ENCODE results near the gene ISG15. TPM values are rescaled to one million over a fixed set of nuclear protein-coding genes. Genes with fewer than 3 reads are reported as not detected.
"Not testable (repeated sequence)": the region's sequence is repeated elsewhere in the genome, so short reads cannot be mapped to it uniquely, and the experiment has no call there.

The ISG15 gene
- total RNA-seq, 1 experiment from 2014 or later, result 140 TPM

GRCh38 chr1:984476-984814 lies 28.9 kb upstream of the ISG15 start:
- Histone ChIP-seq H3K4me1 (ENCODE audit: control insufficient read depth in 1 of 2, insufficient read depth in 2 of 2, low read length in 2 of 2) (0 out of 4 replicates have a peak, but pooled peaks cover 0 to 2% of the 10 kb centered on the region in 2 experiments), H3K9ac (ENCODE audit: low read length) (no peak overlapping the region), H3K79me2 (ENCODE audit: insufficient read depth, low read length) (no peaks in the 10 kb centered on the region), H3K27ac (ENCODE audit: low read depth, low read length) (no peak overlapping the region), H3K4me2 (ENCODE audit: low read length) (peak overlapping the region; percentile 50), H3K27me3 (ENCODE audit: insufficient read depth, low read length) (no peaks in the 10 kb centered on the region), H3K9me3 (ENCODE audit: control insufficient read depth in 1 of 2, insufficient read depth in 1 of 2, low read depth in 1 of 2, low read length in 2 of 2) (no peaks in the 10 kb centered on the region), H3K9me2 (ENCODE audit: insufficient read depth) (no peaks in the 10 kb centered on the region), H4K20me1 (ENCODE audit: insufficient read depth) (no peaks in the 10 kb centered on the region), H2AFZ (ENCODE audit: low read depth, low read length, poor library complexity, severe bottlenecking) (no peak overlapping the region), H3K4me3 (replicated peaks in 1 of 2; ENCODE audit: low read depth in 1 of 2, low read length in 2 of 2) (no peak overlapping the region), H3K36me3 (ENCODE audit: control insufficient read depth in 1 of 2, insufficient read depth in 2 of 2, low read length in 2 of 2) (no peaks in the 10 kb centered on the region)
- DNase-seq (ENCODE audit: low read depth, low spot score), result no peak
- TF ChIP-seq SRF (IDR thresholded peaks at IDR 0.05; ENCODE audit: low read depth) (no peak), CEBPB (IDR thresholded peaks at IDR 0.05; ENCODE audit: low read depth) (no peak), EGR1 (IDR thresholded peaks at IDR 0.05; ENCODE audit: low read depth) (no peak), FOSL1 (IDR thresholded peaks at IDR 0.05; ENCODE audit: low read depth) (no peak), POLR2AphosphoS5 (IDR thresholded peaks at IDR 0.05; ENCODE audit: low read depth, low read length) (no peak), TCF7L2 (IDR thresholded peaks at IDR 0.05; ENCODE audit: borderline replicate concordance, extremely low read depth, insufficient read depth, insufficient read length) (no peak), POLR2A (IDR thresholded peaks at IDR 0.05; ENCODE audit: borderline replicate concordance, extremely low read depth, insufficient read depth, insufficient read length) (no peak), SIN3A (IDR thresholded peaks at IDR 0.05; ENCODE audit: low read depth) (no peak)
- no peak; the same call in 1 of the 2 replicates for ATAC-seq
- no TSS peak for BruUV-seq (replicated peaks)
- ChIA-PET POLR2A (interaction anchor here (1.0 to 1.6 kb wide), 3 partner anchors 14 to 80 kb away, joined by 3 to 5 read pairs (median 3); no protein-coding TSS in a partner anchor), RAD21 (ENCODE audit: low non-redundant PET in 1 of 2, low total read pairs in 2 of 2, uncharacterized antibody in 2 of 2, unreplicated experiment in 2 of 2) (interaction anchor here (0.7 to 1.1 kb wide), 3 partner anchors 15 to 80 kb away, joined by 3 to 5 read pairs (median 4); no protein-coding TSS in a partner anchor), CTCF (interaction anchor here (0.6 to 2.8 kb wide), 14 partner anchors 9 to 308 kb away, joined by 3 to 18 read pairs (median 4); partner anchors contain the start of genes AGRN, B3GALT6, ISG15 and PLEKHN1)
- intact Hi-C loops (cut with micrococcal nuclease), result loop anchor here (2.0 to 5.0 kb wide), 3 partner anchors 16 to 306 kb away; partner anchors contain the start of gene HES4

GRCh38 chr1:985126-985525 lies 28.2 kb upstream of the ISG15 start:
- no peaks in the 10 kb centered on the region for H3K9me2 ChIP-seq (ENCODE audit: insufficient read depth)
- no peak for ATAC-seq
- RAD21 ChIA-PET (ENCODE audit: low non-redundant PET in 1 of 2, low total read pairs in 2 of 2, uncharacterized antibody in 2 of 2, unreplicated experiment in 2 of 2), result no interaction called here
- H3K4me3 ChIP-seq (replicated peaks in 1 of 2; ENCODE audit: low read depth in 1 of 2, low read length in 2 of 2), result no peak overlapping the region
- H3K79me2 ChIP-seq (ENCODE audit: insufficient read depth, low read length), result no peaks in the 10 kb centered on the region
- no peaks in the 10 kb centered on the region for H3K9me3 ChIP-seq (ENCODE audit: control insufficient read depth in 1 of 2, insufficient read depth in 1 of 2, low read depth in 1 of 2, low read length in 2 of 2)
- POLR2A ChIA-PET, result interaction anchor here (1.0 kb wide), 1 partner anchor 13 kb away, joined by 3 read pairs; no protein-coding TSS in a partner anchor
- H3K9ac ChIP-seq (ENCODE audit: low read length), result no peak overlapping the region
- intact Hi-C loops (cut with micrococcal nuclease), result loop anchor here (2.0 kb wide), 2 partner anchors 16 to 306 kb away; partner anchors contain the start of gene HES4
- H3K27me3 ChIP-seq (ENCODE audit: insufficient read depth, low read length), result no peaks in the 10 kb centered on the region
- 0 out of 4 replicates have a peak, but pooled peaks cover 0 to 2% of the 10 kb centered on the region in 2 experiments for H3K4me1 ChIP-seq (ENCODE audit: control insufficient read depth in 1 of 2, insufficient read depth in 2 of 2, low read length in 2 of 2)
- no peak overlapping the region for H2AFZ ChIP-seq (ENCODE audit: low read depth, low read length, poor library complexity, severe bottlenecking)
- CTCF ChIA-PET, result interaction anchor here (0.7 to 2.8 kb wide), 6 partner anchors 8 to 307 kb away, joined by 3 to 18 read pairs (median 4); no protein-coding TSS in a partner anchor
- H3K36me3 ChIP-seq (ENCODE audit: control insufficient read depth in 1 of 2, insufficient read depth in 2 of 2, low read length in 2 of 2), result no peaks in the 10 kb centered on the region
- no peak overlapping the region for H3K4me2 ChIP-seq (ENCODE audit: low read length)
- TF ChIP-seq ELF1 (IDR thresholded peaks at IDR 0.05; ENCODE audit: borderline replicate concordance, low read depth), result no peak
- no peaks in the 10 kb centered on the region for H4K20me1 ChIP-seq (ENCODE audit: insufficient read depth)
- no TSS peak for BruUV-seq (replicated peaks)
- no peak overlapping the region for H3K27ac ChIP-seq (ENCODE audit: low read depth, low read length)
- no peak for DNase-seq (ENCODE audit: low read depth, low spot score)

- H3K9ac ChIP-seq (ENCODE audit: low read length); H3K4me3 ChIP-seq (replicated peaks in 1 of 2; ENCODE audit: low read depth in 1 of 2, low read length in 2 of 2); H3K79me2 ChIP-seq (ENCODE audit: insufficient read depth, low read length); H4K20me1 ChIP-seq (ENCODE audit: insufficient read depth); H3K36me3 ChIP-seq (ENCODE audit: control insufficient read depth in 1 of 2, insufficient read depth in 2 of 2, low read length in 2 of 2); CTCF ChIA-PET; H3K9me3 ChIP-seq (ENCODE audit: control insufficient read depth in 1 of 2, insufficient read depth in 1 of 2, low read depth in 1 of 2, low read length in 2 of 2); H3K4me1 ChIP-seq (ENCODE audit: control insufficient read depth in 1 of 2, insufficient read depth in 2 of 2, low read length in 2 of 2); H3K9me2 ChIP-seq (ENCODE audit: insufficient read depth); BruUV-seq (replicated peaks); POLR2A ChIA-PET; DNase-seq (ENCODE audit: low read depth, low spot score); ATAC-seq; H3K27me3 ChIP-seq (ENCODE audit: insufficient read depth, low read length); intact Hi-C loops (cut with micrococcal nuclease); H2AFZ ChIP-seq (ENCODE audit: low read depth, low read length, poor library complexity, severe bottlenecking); H3K27ac ChIP-seq (ENCODE audit: low read depth, low read length); RAD21 ChIA-PET (ENCODE audit: low non-redundant PET in 1 of 2, low total read pairs in 2 of 2, uncharacterized antibody in 2 of 2, unreplicated experiment in 2 of 2); H3K4me2 ChIP-seq (ENCODE audit: low read length): not testable (repeated sequence)
Measured at GRCh38 chr1:988061-988460, 25.2 kb upstream of the ISG15 start.

GRCh38 chr1:991275-991674 lies 22.0 kb upstream of the ISG15 start:
- RAD21 ChIA-PET (ENCODE audit: low non-redundant PET in 1 of 2, low total read pairs in 2 of 2, uncharacterized antibody in 2 of 2, unreplicated experiment in 2 of 2); H3K79me2 ChIP-seq (ENCODE audit: insufficient read depth, low read length); BruUV-seq (replicated peaks); H4K20me1 ChIP-seq (ENCODE audit: insufficient read depth); POLR2A ChIA-PET; H3K9me2 ChIP-seq (ENCODE audit: insufficient read depth); H3K9me3 ChIP-seq (ENCODE audit: control insufficient read depth in 1 of 2, insufficient read depth in 1 of 2, low read depth in 1 of 2, low read length in 2 of 2); intact Hi-C loops (cut with micrococcal nuclease); H2AFZ ChIP-seq (ENCODE audit: low read depth, low read length, poor library complexity, severe bottlenecking); H3K9ac ChIP-seq (ENCODE audit: low read length); DNase-seq (ENCODE audit: low read depth, low spot score); H3K4me1 ChIP-seq (ENCODE audit: control insufficient read depth in 1 of 2, insufficient read depth in 2 of 2, low read length in 2 of 2); H3K27ac ChIP-seq (ENCODE audit: low read depth, low read length); H3K4me2 ChIP-seq (ENCODE audit: low read length); H3K4me3 ChIP-seq (replicated peaks in 1 of 2; ENCODE audit: low read depth in 1 of 2, low read length in 2 of 2); ATAC-seq; H3K27me3 ChIP-seq (ENCODE audit: insufficient read depth, low read length); CTCF ChIA-PET; H3K36me3 ChIP-seq (ENCODE audit: control insufficient read depth in 1 of 2, insufficient read depth in 2 of 2, low read length in 2 of 2): not testable (repeated sequence)
